T-cell (primary cell): ENCODE results near the gene RAB11FIP4. TPM values are rescaled to one million over a fixed set of nuclear protein-coding genes. Genes with fewer than 3 reads are reported as not detected.

Experiments
- ATAC-seq, 4 experiments: fragments of 200-7000 bp in 3 of 4; fragments of 150-1000 bp in 1 of 4; cut with Tn5 transposase; replicated peaks in 1 of 4; 1 replicate in 3 of 4; 2 replicates in 1 of 4; pipeline ENCODE4 v1.10.0; 2021; ENCODE audit warnings: moderate library complexity in 3 of 4, mild to moderate bottlenecking in 2 of 4, moderate number of reproducible peaks in 1 of 4
- CTCF ChIA-PET, 2 donors: fragments of 300-600 bp; sonication (Branson Sonifier 250); formaldehyde crosslinking; loops; one replicate each; lab custom pipeline; 2022; ENCODE audit warnings: antibody characterized with exemption in 2 of 2; lab: Charles Lee
- POLR2A ChIA-PET, 2 donors: fragments of 300-600 bp; sonication (Branson Sonifier 250); formaldehyde crosslinking; loops; one replicate each; lab custom pipeline; 2022; ENCODE audit warnings: antibody characterized with exemption in 2 of 2; lab: Charles Lee
- DNase-seq, 35 experiments: peaks; one replicate each; pipeline versions ENCODE4 v3.0.0 to v3.0.0-alpha.2; 2013 to 2023
- H3K27ac ChIP-seq: one replicate; pipeline ENCODE4 v1.5.1; 2013; ENCODE audit warnings: low read length
- H3K27me3 ChIP-seq, 2 experiments: replicated peaks in 1 of 2; 1 replicate in 1 of 2; 2 replicates in 1 of 2; pipeline versions ENCODE4 v1.6.1 to v1.7.0; 2013; ENCODE audit warnings: low read length in 1 of 2, mixed read lengths in 1 of 2; ENCODE audit not compliant: control insufficient read depth in 2 of 2, insufficient read depth in 2 of 2; ENCODE audit errors: extremely low read depth in 1 of 2
- H3K36me3 ChIP-seq, 2 donors: 1 replicate in 1 of 2; 2 replicates in 1 of 2; pipeline versions ENCODE4 v1.6.1 to v1.7.0; 2013; ENCODE audit warnings: low read length in 1 of 2; ENCODE audit not compliant: control insufficient read depth in 2 of 2, insufficient read depth in 1 of 2; ENCODE audit errors: extremely low read depth in 1 of 2
- H3K4me1 ChIP-seq, 2 experiments: 1 replicate in 1 of 2; 2 replicates in 1 of 2; pipeline versions ENCODE4 v1.6.1 to v1.7.0; 2013; ENCODE audit warnings: low read length in 2 of 2, mixed read lengths in 1 of 2; ENCODE audit not compliant: insufficient read depth in 2 of 2, control insufficient read depth in 1 of 2; ENCODE audit errors: extremely low read depth in 1 of 2
- H3K4me3 ChIP-seq, 2 donors: 1 replicate in 1 of 2; 2 replicates in 1 of 2; pipeline versions ENCODE4 v1.5.1 to v1.7.0; 2013; ENCODE audit warnings: mild to moderate bottlenecking in 2 of 2, low read length in 1 of 2, moderate library complexity in 1 of 2; ENCODE audit not compliant: control insufficient read depth in 1 of 2; ENCODE audit errors: extremely low read depth in 1 of 2
- H3K9me3 ChIP-seq: 2 replicates; pipeline ENCODE4 v1.7.0; 2013
- H3K27ac Mint-ChIP-seq, 2 donors: one replicate each; pipeline ENCODE4 v1.8.0; 2020 to 2021; ENCODE audit warnings: mild to moderate bottlenecking in 2 of 2, mixed read lengths in 2 of 2
- H3K27me3 Mint-ChIP-seq, 2 donors: one replicate each; pipeline ENCODE4 v1.8.0; 2021 to 2022; ENCODE audit warnings: mixed read lengths in 2 of 2
- H3K36me3 Mint-ChIP-seq: one replicate; pipeline ENCODE4 v1.8.0; 2021; ENCODE audit warnings: mixed read lengths
- H3K4me1 Mint-ChIP-seq, 3 donors: one replicate each; pipeline ENCODE4 v1.8.0; 2020 to 2022; ENCODE audit warnings: mixed read lengths in 3 of 3, mild to moderate bottlenecking in 1 of 3
- H3K4me3 Mint-ChIP-seq, 3 donors: one replicate each; pipeline ENCODE4 v1.8.0; 2020 to 2022; ENCODE audit warnings: mild to moderate bottlenecking in 3 of 3, mixed read lengths in 3 of 3, moderate library complexity in 3 of 3
- H3K9me3 Mint-ChIP-seq, 3 donors: one replicate each; pipeline ENCODE4 v1.8.0; 2020 to 2022; ENCODE audit warnings: mixed read lengths in 3 of 3
- WGBS: methylation state at CpG from one replicate; pipeline ENCODE4 v1.1.5; 2013; ENCODE audit warnings: missing lambda C conversion rate; ENCODE audit not compliant: insufficient coverage; 5-methylcytosine and 5-hydroxymethylcytosine counted together
- total RNA-seq, 35 experiments: library from RNA in 6 of 35; stranded (reverse) in 6 of 35; fragments of 120-200 nt in 1 of 35; gene quantifications; one replicate each; pipeline versions ENCODE4 v1.2.1 to v1.2.4 and lab custom pipeline; 2013 to 2026

The RAB11FIP4 gene
- total RNA-seq, 5 donors from 2014 or later (not counting 1 experiment from before 2014, with no cell fraction given) = 45.6 to 72.6 (median 50.1) TPM

DNA sequence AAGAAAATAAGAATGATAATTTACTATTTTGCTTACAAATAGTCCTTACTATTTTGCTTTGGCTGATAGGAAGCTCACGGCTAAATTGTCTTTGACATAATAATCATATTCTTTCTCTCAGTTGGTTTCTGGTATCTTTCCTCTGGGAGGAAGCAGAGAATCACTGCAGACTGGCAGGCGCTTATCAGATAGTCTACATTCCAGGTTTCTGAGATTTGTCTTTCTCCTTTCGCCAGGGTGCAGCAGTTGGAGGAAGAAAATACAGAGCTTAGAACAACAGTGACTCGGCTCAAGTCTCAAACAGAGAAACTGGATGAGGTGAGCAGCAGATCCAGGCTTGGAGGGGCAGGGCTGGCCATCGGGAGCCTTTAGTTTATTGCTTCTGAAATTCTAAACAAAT is 136.1 kb downstream of the RAB11FIP4 start:
- Histone ChIP-seq H3K36me3 (peaks cover 32 to 96% of the 10 kb centered on the region in 2 donors), H3K4me1 (no peaks in the 10 kb centered on the region), H3K27ac (no peak overlapping the region), H3K4me3 (no peak overlapping the region), H3K9me3 (no peaks in the 10 kb centered on the region), H3K27me3 (no peaks in the 10 kb centered on the region)
- no peak for DNase-seq
- 93% methylated on average over 2 of the region's 5 CpGs for WGBS
- ChIA-PET CTCF (interaction anchor here in 1 of 2 donors (1.1 to 1.3 kb wide), 2 partner anchors 88 to 138 kb away, joined by 3 to 4 read pairs; no protein-coding TSS in a partner anchor), POLR2A (no interaction called here)
- ATAC-seq = no peak
- Mint-ChIP-seq H3K4me1 (peaks cover under 1 to 2% (median 1%) of the 10 kb centered on the region in 3 donors), H3K27me3 (no peaks in the 10 kb centered on the region), H3K4me3 (no peak overlapping the region), H3K36me3 (peaks cover 35% of the 10 kb centered on the region), H3K9me3 (no peaks in the 10 kb centered on the region), H3K27ac (no peak overlapping the region)

DNA sequence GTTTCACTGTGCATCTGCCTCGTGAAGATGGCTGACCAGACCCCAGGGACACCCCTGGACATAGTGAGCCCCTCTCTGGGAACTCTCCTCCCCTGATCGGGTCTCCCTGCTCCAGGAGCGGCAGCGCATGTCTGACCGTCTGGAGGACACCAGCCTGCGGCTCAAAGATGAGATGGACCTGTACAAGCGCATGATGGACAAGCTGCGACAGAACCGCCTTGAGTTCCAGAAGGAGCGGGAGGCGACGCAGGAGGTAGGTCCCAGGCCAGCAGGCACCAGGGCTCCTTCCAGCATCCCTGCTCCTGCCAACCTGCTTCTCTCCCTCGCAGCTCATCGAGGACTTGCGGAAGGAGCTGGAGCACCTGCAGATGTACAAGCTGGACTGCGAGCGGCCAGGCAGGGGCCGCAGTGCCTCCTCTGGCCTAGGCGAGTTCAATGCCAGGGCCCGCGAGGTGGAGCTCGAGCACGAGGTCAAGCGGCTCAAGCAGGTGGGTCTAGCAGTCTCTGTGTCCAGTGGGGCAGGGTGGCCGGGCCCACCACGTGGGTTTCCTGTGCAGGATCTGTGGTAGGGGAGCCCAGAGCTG is 136.9 kb downstream of the RAB11FIP4 start:
- CTCF ChIA-PET = interaction anchor here in 1 of 2 donors (0.7 to 1.3 kb wide), 2 partner anchors 91 to 139 kb away, joined by 4 to 5 read pairs; no protein-coding TSS in a partner anchor
- Histone ChIP-seq H3K36me3 (peaks cover 32 to 95% of the 10 kb centered on the region in 2 donors), H3K9me3 (no peaks in the 10 kb centered on the region), H3K4me3 (no peak overlapping the region), H3K27me3 (no peaks in the 10 kb centered on the region), H3K4me1 (no peaks in the 10 kb centered on the region), H3K27ac (no peak overlapping the region)
- Mint-ChIP-seq H3K36me3 (peaks cover 38% of the 10 kb centered on the region), H3K27me3 (no peaks in the 10 kb centered on the region), H3K9me3 (no peaks in the 10 kb centered on the region), H3K4me3 (no peak overlapping the region), H3K27ac (no peak overlapping the region), H3K4me1 (peaks cover 1 to 8% (median 5%) of the 10 kb centered on the region in 3 donors)
- ATAC-seq (no peak), DNase-seq (no peak)
- 96% methylated on average over 26 of the region's 26 CpGs for WGBS
- POLR2A ChIA-PET = no interaction called here

DNA sequence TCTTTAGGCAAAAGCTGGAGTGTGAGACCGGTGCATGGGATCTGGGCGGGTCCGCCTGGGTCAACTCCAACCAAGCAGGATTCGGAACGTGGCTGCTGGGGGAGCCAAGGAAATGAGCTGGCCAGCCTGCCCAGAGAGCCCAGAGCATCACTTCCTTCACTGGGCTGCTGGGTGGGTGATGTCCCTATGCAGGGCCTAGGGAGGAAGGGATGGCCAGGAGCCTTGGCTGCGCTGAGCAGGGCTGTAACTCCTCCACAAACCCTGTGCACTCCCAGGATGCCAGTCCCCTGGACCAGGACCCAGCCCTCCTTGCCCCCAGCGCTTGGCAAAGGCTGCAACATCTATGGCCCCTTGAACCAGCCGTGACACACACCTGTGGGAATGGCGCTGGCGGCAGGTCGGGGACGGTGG is 138.4 kb downstream of the RAB11FIP4 start:
- ATAC-seq (no peak), DNase-seq (no peak)
- Histone ChIP-seq H3K4me3 (no peak overlapping the region), H3K27ac (no peak overlapping the region), H3K36me3 (peaks cover 24 to 84% of the 10 kb centered on the region in 2 donors), H3K9me3 (no peaks in the 10 kb centered on the region), H3K4me1 (no peaks in the 10 kb centered on the region), H3K27me3 (no peaks in the 10 kb centered on the region)
- peaks cover 7 to 11% (median 10%) of the 10 kb centered on the region in 3 donors for H3K4me1 Mint-ChIP-seq
- ChIA-PET CTCF (interaction anchor here in 1 of 2 donors (0.9 to 1.1 kb wide), 2 partner anchors 93 to 140 kb away, joined by 3 to 4 read pairs; no protein-coding TSS in a partner anchor), POLR2A (no interaction called here)
- no peaks in the 10 kb centered on the region for H3K9me3 Mint-ChIP-seq
- WGBS = 89% methylated on average over 11 of the region's 12 CpGs
- no peaks in the 10 kb centered on the region for H3K27me3 Mint-ChIP-seq
- peaks cover 27% of the 10 kb centered on the region for H3K36me3 Mint-ChIP-seq
- H3K4me3 Mint-ChIP-seq = no peak overlapping the region
- no peak overlapping the region for H3K27ac Mint-ChIP-seq

DNA sequence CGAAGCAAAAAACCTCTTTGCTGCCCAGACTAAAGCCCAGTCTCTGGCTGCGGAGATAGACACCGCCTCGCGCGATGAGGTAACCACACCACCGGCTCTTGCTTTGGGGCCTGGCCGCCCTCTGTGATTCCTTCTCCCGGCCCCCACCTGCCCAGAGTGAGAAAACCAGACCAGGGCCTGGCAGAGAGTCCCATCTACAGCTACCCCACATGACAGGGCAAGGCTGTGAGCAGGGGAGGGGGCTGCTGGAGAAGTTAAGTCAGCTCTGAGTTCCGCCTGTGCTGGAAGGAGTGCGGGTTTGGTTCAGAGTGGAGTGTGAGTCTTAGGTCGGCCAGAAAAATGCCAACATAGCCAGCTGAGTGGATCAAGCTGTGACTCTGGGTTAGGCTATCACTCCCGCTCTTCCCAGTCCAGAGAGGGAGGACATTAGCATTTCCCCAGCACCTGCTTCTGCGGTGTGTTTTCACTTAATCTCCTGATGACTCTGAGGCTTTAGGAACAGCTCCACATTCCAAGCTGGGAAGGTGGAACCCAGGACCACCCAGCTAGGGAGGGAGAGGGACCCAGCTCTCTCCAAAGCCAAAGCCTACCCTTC is 139.0 kb downstream of the RAB11FIP4 start:
- no peaks in the 10 kb centered on the region for H3K9me3 ChIP-seq
- 95% methylated on average over 7 of the region's 14 CpGs for WGBS
- CTCF ChIA-PET = interaction anchor here in 1 of 2 donors (0.9 to 1.1 kb wide), 2 partner anchors 94 to 140 kb away, joined by 3 to 4 read pairs; no protein-coding TSS in a partner anchor
- peaks cover 24 to 77% of the 10 kb centered on the region in 2 donors for H3K36me3 ChIP-seq
- H3K4me3 ChIP-seq = no peak overlapping the region
- peaks cover 0 to 3% of the 10 kb centered on the region in 2 experiments for H3K4me1 ChIP-seq
- no peak overlapping the region for H3K27ac Mint-ChIP-seq
- no peaks in the 10 kb centered on the region for H3K27me3 ChIP-seq
- DNase-seq (no peak), ATAC-seq (no peak)
- H3K4me1 Mint-ChIP-seq = peaks cover 12 to 14% (median 13%) of the 10 kb centered on the region in 3 donors
- H3K9me3 Mint-ChIP-seq = no peaks in the 10 kb centered on the region
- H3K4me3 Mint-ChIP-seq = no peak overlapping the region
- H3K36me3 Mint-ChIP-seq = peaks cover 27% of the 10 kb centered on the region
- H3K27me3 Mint-ChIP-seq = no peaks in the 10 kb centered on the region
- H3K27ac ChIP-seq = no peak overlapping the region
- POLR2A ChIA-PET = no interaction called here

DNA sequence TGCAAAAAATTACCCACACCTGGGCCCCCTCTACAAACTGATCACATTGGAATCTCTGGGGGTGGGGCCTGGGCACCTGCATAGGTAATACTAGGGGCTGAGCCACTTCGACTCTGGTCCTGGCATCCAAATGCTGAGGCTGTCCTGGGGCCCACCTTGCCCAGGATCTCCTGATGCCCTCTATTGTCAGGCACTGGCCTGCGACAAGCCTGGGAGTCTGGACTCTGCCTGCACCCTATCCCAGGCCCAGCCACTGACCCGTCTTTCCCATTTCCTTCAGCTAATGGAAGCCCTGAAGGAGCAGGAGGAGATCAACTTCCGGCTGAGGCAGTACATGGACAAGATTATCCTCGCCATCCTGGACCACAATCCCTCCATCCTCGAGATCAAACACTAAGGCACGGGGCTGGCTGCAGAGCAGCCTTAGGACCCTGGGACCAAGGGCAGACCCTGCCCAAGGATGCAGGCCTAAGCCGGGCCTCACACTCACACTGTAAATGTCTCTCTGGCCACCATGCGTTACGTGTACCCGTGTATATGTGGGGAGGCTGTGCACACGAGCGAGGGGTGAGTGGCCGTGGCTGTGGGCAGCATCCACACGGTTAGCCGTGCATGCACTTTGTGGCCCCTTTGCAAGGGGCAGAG is 140.0 kb downstream of the RAB11FIP4 start:
- H3K36me3 Mint-ChIP-seq = peaks cover 27% of the 10 kb centered on the region
- no peak overlapping the region for H3K4me3 Mint-ChIP-seq
- Histone ChIP-seq H3K36me3 (peaks cover 24 to 67% of the 10 kb centered on the region in 2 donors), H3K9me3 (no peaks in the 10 kb centered on the region), H3K4me1 (peaks cover 0 to 12% of the 10 kb centered on the region in 2 experiments), H3K27me3 (no peaks in the 10 kb centered on the region), H3K4me3 (no peak overlapping the region), H3K27ac (no peak overlapping the region)
- H3K27ac Mint-ChIP-seq = no peak overlapping the region
- ChIA-PET CTCF (no interaction called here), POLR2A (no interaction called here)
- no peak for DNase-seq
- 91% methylated on average over 16 of the region's 16 CpGs for WGBS
- H3K9me3 Mint-ChIP-seq = no peaks in the 10 kb centered on the region
- H3K4me1 Mint-ChIP-seq = peaks cover 15 to 18% (median 15%) of the 10 kb centered on the region in 3 donors
- ATAC-seq = no peak
- H3K27me3 Mint-ChIP-seq = no peaks in the 10 kb centered on the region

DNA sequence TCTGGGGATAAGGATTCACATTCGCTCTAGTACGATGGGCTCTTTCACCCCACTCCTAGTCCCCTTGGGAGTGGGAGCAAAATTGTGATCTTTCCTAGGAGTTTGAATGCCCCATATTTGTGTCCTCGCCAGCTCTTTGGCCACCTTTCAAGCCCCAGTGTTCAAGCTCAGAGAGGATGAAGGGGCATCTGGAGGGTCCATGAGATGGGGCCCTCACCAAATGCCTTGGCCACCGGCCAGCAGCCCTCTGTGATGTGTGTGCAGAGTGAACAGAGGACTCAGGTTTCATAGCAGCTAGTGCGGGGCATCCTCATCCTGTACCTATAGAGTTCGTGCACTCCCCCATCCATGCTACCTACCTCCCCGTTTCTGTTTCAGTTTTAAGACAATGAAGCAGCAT is 140.6 kb downstream of the RAB11FIP4 start:
- H3K36me3 ChIP-seq = peaks cover 24 to 63% of the 10 kb centered on the region in 2 donors
- POLR2A ChIA-PET = no interaction called here
- ATAC-seq = no peak
- H3K4me3 Mint-ChIP-seq = no peak overlapping the region
- H3K27ac ChIP-seq = no peak overlapping the region
- 100% methylated on average over 1 of the region's 7 CpGs for WGBS
- H3K4me3 ChIP-seq = no peak overlapping the region
- H3K9me3 ChIP-seq = no peaks in the 10 kb centered on the region
- peaks cover 0 to 12% of the 10 kb centered on the region in 2 experiments for H3K4me1 ChIP-seq
- no peaks in the 10 kb centered on the region for H3K9me3 Mint-ChIP-seq
- peaks cover 27% of the 10 kb centered on the region for H3K36me3 Mint-ChIP-seq
- H3K27ac Mint-ChIP-seq = no peak overlapping the region
- no peaks in the 10 kb centered on the region for H3K27me3 Mint-ChIP-seq
- no peaks in the 10 kb centered on the region for H3K27me3 ChIP-seq
- CTCF ChIA-PET = interaction anchor here in 1 of 2 donors (0.6 kb wide), 1 partner anchor 834 kb away, joined by 3 read pairs; no protein-coding TSS in a partner anchor
- peaks cover 15 to 21% (median 18%) of the 10 kb centered on the region in 3 donors for H3K4me1 Mint-ChIP-seq
- DNase-seq = no peak
